ENCODE results near the gene EIPR1. TPM values are rescaled to one million over a fixed set of nuclear protein-coding genes. Genes with fewer than 3 reads are reported as not detected.

Gene EIPR1
- total and polyA plus RNA-seq, 10 of the 15 experiments (the other 5 are each of a cell fraction or from before 2014, with no cell fraction given) = 23.6 to 61.2 (median 42.2) TPM

GRCh38 chr2:3176071-3176868 lies 201.3 kb downstream of the EIPR1 start:
- ATAC-seq = no peak
- Histone ChIP-seq H3K27ac (ENCODE audit: control insufficient read depth, insufficient read depth) (no peak overlapping the region), H4K20me1 (ENCODE audit: control insufficient read depth, insufficient read depth) (no peaks in the 10 kb centered on the region), H3K79me2 (ENCODE audit: control insufficient read depth, insufficient read depth, low read length) (no peaks in the 10 kb centered on the region), H3K4me2 (ENCODE audit: control insufficient read depth, insufficient read depth) (no peak overlapping the region), H3K4me1 (ENCODE audit: control insufficient read depth, insufficient read depth, low read length) (no peaks in the 10 kb centered on the region), H3K27me3 (replicated peaks in 1 of 2; ENCODE audit: control insufficient read depth in 2 of 2, insufficient read depth in 2 of 2, low read length in 1 of 2) (no peaks in the 10 kb centered on the region), H2AFZ (ENCODE audit: control insufficient read depth, low read depth, low read length) (no peak overlapping the region), H3K9me3 (replicated peaks; ENCODE audit: control insufficient read depth, insufficient read depth, low read length) (peaks cover 4% of the 10 kb centered on the region; the same call in 2 of the 3 replicates), H3K9ac (ENCODE audit: control insufficient read depth, insufficient read depth, low read length) (no peak overlapping the region), H3K4me3 (no peak overlapping the region), H3K36me3 (ENCODE audit: control insufficient read depth in 2 of 2, insufficient read depth in 2 of 2, low read length in 1 of 2) (peaks cover 0 to 3% of the 10 kb centered on the region in 2 experiments; a peak in 1 of 4 replicates)
- no peak for FAIRE-seq
- POLR2A ChIA-PET = no interaction called here
- no TSS peak for BruUV-seq (replicated peaks)
- in situ Hi-C loops (cut with MboI) = no loop called here
- intact Hi-C loops (cut with micrococcal nuclease; ENCODE audit: unreplicated experiment) = no loop called here
- DNase-seq (ENCODE audit: low read depth, low spot score) = no peak
- RAD21 ChIA-PET (ENCODE audit: unreplicated experiment) = no interaction called here
- CTCF ChIA-PET = no interaction called here
- WGBS (ENCODE audit: insufficient coverage, insufficient replicate concordance, low lambda C conversion rate, missing lambda C conversion rate) = 92% methylated on average over 21 of the region's 23 CpGs
- SMC1A ChIA-PET (ENCODE audit: uncharacterized antibody, unreplicated experiment) = no interaction called here
- TF ChIP-seq POLR2AphosphoS5 (IDR thresholded peaks at IDR 0.05; ENCODE audit: low read length) (no peak), EGR1 (IDR thresholded peaks at IDR 0.05; ENCODE audit: borderline replicate concordance in 1 of 2, low read depth in 2 of 2, low read length in 2 of 2) (no peak), PBX3 (IDR thresholded peaks at IDR 0.05; ENCODE audit: insufficient replicate concordance, low read depth, low read length) (no peak), RBBP5 (conservative IDR thresholded peaks at IDR 0.05) (no peak), SIN3A (IDR thresholded peaks at IDR 0.05; ENCODE audit: low read depth, low read length) (no peak), RELA (IDR thresholded peaks at IDR 0.05; ENCODE audit: borderline replicate concordance, partially characterized antibody) (no peak), CHD1 (IDR thresholded peaks at IDR 0.05; ENCODE audit: low read depth, low read length) (no peak), MTA2 (IDR thresholded peaks at IDR 0.05; ENCODE audit: low read depth) (no peak), ZNF384 (IDR thresholded peaks at IDR 0.05; ENCODE audit: borderline replicate concordance, low read depth, low read length) (no peak), TBL1XR1 (IDR thresholded peaks at IDR 0.05; ENCODE audit: low read depth, low read length) (no peak), SMC3 (IDR thresholded peaks at IDR 0.05; ENCODE audit: borderline replicate concordance, low read length) (no peak), NBN (IDR thresholded peaks at IDR 0.05) (no peak), ZBTB33 (IDR thresholded peaks at IDR 0.05) (no peak), ASH2L (IDR thresholded peaks at IDR 0.05; ENCODE audit: borderline replicate concordance, low read depth) (no peak)
- TF ChIP-seq, protein P1, sequence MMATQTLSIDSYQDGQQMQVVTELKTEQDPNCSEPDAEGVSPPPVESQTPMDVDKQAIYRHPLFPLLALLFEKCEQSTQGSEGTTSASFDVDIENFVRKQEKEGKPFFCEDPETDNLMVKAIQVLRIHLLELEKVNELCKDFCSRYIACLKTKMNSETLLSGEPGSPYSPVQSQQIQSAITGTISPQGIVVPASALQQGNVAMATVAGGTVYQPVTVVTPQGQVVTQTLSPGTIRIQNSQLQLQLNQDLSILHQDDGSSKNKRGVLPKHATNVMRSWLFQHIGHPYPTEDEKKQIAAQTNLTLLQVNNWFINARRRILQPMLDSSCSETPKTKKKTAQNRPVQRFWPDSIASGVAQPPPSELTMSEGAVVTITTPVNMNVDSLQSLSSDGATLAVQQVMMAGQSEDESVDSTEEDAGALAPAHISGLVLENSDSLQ (IDR thresholded peaks at IDR 0.05) = no peak
- TF ChIP-seq, protein P2, sequence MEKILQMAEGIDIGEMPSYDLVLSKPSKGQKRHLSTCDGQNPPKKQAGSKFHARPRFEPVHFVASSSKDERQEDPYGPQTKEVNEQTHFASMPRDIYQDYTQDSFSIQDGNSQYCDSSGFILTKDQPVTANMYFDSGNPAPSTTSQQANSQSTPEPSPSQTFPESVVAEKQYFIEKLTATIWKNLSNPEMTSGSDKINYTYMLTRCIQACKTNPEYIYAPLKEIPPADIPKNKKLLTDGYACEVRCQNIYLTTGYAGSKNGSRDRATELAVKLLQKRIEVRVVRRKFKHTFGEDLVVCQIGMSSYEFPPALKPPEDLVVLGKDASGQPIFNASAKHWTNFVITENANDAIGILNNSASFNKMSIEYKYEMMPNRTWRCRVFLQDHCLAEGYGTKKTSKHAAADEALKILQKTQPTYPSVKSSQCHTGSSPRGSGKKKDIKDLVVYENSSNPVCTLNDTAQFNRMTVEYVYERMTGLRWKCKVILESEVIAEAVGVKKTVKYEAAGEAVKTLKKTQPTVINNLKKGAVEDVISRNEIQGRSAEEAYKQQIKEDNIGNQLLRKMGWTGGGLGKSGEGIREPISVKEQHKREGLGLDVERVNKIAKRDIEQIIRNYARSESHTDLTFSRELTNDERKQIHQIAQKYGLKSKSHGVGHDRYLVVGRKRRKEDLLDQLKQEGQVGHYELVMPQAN (conservative IDR thresholded peaks at IDR 0.05) = no peak
